HG03108 (cell line): ENCODE measurements around the gene ETFB.
"Not testable (repeated sequence)": the region's sequence is repeated elsewhere in the genome, so short reads cannot be mapped to it uniquely, and the experiment has no call there.

Experiments used
- ATAC-seq: cut with Tn5 transposase; IDR thresholded peaks from one replicate; pipeline ENCODE4 v1.9.1; 2021; ENCODE audit warnings: moderate library complexity; ENCODE audit not compliant: unreplicated experiment

ETFB gene

GRCh38 chr19:51365965-51366388 is at the start of gene ETFB:
ETFB (minus strand) TSS chr19:51366388; CDS start chr19:51366326, 62 bp downstream.
- no peak for ATAC-seq

DNA sequence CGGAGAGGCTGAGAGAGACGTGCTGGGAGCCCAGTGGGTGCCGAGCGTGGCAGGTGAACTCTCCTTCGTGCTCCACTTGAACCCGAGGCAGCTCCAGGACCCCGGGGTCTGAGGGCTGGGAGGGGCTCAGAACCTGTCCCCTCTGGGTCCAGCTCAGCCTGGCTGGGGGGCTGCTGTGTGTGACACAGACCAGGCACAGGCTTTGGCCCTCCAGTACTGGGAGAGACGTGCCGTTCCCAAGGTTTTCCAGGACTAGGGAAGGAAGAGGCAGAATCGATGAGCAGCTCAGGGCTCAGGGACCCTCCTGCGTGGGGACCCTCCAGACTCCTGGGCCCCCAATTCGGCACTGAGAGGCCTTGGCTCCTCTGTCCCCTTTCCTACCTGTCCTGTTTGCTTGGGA is 49.0 kb upstream of the ETFB start:
- no peak for ATAC-seq

DNA sequence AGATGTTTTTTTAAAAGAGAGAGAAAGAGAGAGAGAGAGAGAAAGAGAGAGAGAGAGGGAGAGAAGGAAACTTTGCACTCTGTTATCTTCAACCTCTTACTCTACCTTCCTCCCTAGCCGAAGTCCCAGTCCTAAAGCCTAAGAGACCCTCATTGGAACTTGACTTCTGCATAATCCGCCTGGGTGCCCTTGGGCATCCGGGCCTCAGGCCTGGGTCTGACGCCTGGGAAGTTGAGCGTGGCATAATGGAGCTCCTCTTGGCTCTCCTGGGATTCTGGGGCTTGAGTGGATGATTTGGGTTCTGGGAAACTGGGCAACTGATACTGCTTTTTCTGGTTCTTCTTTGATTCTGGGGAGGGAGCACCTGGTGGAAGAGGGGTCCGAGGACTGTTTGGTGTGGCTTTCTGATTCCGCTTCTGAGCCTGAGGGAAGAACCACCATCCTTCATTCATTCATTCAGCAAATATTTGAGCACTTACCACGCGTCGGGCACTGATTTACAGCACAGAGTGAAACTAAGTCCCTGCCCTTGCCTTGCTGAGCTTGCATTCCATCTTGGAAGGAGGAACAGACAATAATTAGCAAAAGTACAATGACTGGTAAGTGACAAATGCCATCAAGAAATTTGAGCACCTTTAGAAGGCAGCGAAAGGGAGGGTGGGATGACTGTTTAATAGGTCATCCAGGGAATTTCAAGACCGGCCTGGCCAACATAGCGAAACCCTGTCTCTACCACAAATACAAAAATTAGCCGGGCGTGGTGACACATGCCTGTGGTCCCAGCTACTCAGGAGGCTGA is 45.0 kb upstream of the ETFB start:
- no peak for ATAC-seq

- no peak for ATAC-seq
These were observed 41.4 kb upstream of the ETFB start for GRCh38 chr19:51407511-51408131.

- ATAC-seq = no peak
These were observed 35.9 kb upstream of the ETFB start for GRCh38 chr19:51402117-51402516.

- not testable (repeated sequence) for ATAC-seq
These were observed 33.7 kb upstream of the ETFB start for GRCh38 chr19:51399936-51400335.

- ATAC-seq = no peak
These were observed 33.0 kb upstream of the ETFB start for GRCh38 chr19:51399231-51399630.

GRCh38 chr19:51398096-51398704 is 32.0 kb upstream of the ETFB start:
- ATAC-seq = no peak

DNA sequence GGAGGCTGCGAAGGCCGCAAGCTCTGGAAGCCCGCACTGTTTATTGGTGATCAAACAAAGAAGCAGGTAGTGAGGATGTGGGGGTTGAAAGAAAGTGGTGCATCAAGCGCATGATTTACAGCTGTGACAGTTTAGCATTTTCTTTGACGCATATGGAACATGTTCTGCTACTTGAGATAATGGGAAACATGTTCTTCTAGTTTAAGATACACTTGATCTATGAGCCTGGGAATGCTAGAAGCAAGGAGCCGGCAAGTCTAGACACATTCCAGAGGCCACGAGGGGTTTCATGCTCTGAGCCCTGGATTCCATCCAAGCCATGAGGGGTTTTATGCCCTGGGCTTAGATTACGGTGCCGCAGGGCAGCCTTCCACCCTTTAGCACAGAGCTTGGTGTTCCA is 31.3 kb upstream of the ETFB start:
- ATAC-seq = not testable (repeated sequence)

GRCh38 chr19:51396175-51396574 is 30.0 kb upstream of the ETFB start:
- ATAC-seq = no peak

DNA sequence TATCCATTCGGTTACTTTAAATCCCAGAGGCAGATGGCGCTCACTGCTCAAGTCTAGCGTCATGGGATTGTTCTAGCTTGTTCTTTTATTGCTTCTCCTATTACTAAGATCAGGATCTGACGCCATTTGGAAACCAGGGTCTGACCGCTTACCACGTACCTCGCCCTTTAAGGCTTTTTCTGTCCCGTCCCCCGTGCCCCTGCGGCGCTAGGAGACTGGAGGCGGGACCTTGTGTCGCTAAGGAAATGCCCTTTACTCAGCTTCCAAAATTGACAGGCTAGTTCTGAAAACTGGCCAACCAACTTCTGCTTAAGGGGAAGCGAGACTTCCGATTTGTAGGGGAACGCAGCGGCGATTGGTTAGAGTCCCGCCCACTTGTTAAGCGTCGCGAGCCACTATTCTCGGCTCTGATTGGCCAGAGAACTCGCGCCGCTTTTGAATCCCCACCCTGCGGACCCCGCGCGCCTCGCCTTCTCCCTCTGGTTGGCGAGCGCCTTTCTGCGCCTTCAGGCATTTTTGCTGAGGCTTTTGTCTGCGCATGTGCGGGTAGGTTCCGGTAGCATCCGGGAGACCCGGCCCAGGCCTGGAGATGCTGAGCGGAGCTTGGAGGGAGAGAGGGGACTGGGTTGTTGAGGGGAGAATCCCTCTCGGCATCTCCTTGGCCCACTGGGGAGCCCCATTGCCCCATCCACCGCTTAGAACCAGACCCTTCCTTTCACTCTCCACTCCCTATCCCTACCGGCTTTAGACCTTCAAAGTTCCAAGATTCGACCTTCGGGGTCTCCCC is 28.1 kb upstream of the ETFB start:
- peak; percentile 85 for ATAC-seq

- no peak for ATAC-seq
These were observed 26.5 kb upstream of the ETFB start for GRCh38 chr19:51392701-51393100.

DNA sequence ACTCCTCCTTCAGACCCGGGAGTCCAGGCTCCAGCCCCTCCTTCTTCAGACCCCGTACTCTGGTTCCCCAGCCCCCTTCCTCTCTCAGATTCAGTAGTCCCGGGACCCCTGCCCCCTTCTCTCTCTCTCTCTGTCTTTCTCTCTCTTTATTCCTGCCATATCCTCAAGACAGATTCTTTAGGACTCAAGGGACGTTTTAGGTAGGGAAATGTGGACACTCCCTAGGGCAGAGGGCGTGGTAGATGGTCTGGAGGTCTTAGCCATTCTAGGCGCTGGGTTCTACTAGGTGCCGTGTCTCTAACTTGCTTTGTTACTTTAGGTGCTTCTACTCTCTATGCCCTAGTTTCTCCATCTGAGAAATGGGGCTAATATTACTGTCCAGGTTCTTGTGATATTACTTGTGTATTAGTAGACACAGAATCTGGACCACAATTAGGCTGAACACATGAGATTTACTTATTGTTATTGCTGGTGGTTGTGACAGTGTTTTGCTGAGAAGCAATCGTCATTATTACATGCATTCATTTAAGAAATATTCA is 25.0 kb upstream of the ETFB start:
- no peak for ATAC-seq

DNA sequence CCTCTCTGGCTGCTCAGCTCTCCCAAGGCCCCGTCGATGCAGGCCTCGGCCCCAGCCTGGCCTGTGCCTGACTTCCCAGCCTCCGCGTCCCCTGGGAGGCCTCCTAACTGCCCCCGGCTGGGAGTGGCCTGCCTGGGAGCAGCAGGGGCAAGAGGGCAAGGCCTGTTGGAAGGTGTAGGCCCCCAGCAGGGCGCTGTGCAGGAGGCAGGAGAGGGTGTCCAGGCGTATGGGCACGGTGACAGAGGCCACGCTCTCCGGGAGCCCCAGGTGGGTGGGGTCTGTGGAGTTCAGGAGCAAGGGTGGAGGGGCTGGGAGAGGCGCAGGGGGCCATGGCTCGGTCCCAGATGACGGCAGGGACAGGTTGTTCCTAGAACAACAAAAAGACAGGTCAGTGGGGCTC is 23.0 kb upstream of the ETFB start:
- no peak for ATAC-seq

DNA sequence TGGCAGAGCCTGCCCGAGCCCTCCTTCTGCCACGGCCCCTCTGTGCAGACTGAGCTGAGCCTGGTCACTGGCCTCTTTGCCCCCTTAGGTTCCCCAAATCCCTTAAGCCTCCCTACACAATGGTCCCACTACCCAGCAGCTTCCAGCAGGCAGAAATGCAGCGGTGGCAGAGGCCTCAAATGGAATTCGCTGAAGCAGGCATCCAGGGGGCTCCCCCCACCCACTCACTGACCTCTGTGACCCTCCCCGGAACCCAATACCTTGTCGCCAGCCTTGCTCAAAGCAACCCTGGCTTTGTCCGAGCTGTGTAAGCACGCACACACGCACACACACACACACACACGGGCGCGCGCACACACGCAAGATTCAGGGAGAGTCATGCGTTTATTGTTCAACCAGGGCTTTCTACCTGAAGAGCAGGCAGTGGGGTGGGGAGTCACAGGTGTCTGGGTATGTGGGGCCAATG is 21.8 kb upstream of the ETFB start, which contains the start of gene LIM2:
LIM2 (minus strand) TSS at position 51 of the 466 bp plus-strand sequence. CDS start 531 bp downstream, outside the sequence.
- no peak for ATAC-seq

- ATAC-seq = no peak
These were observed 20.8 kb upstream of the ETFB start for GRCh38 chr19:51386882-51387520.

DNA sequence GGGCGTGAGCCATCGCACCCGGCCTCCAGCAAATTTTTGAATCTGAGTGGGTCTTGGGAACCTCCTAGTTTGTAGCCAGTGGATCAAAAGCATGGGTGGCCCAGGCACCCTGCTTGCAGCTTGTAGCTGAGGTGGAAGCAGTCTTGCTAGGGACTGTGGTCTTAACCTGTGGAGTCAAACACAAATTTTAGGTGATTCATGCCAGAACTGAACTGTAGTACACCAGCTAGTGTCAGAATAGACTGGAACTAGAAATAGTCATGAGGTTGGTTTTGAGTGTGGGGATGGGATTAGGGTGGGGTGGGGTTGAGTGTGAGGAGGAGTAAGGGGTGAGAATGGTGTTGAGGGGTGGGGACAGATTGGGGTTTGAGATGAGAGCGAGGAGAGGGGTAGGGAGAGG is 15.8 kb upstream of the ETFB start:
- ATAC-seq = no peak

DNA sequence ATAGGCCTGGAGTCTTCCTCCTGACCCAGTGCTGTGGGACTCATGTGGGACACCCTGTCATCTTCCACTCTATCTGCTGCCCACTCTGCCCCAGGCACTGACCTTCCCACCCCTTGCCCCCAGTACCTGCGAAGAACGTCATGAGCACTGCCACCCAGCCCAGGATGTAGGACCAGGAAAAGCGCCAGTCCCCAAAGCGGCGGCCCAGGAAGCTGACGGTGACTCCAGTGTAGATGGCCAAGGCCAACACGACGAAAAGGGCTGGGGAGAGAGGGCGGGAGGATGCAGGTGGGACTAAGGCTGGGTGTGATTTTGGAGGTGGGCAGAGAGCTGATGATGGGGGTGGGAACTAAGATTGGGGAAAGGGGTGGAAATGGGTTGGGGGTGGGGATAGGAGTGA is 14.2 kb upstream of the ETFB start:
- no peak for ATAC-seq

DNA sequence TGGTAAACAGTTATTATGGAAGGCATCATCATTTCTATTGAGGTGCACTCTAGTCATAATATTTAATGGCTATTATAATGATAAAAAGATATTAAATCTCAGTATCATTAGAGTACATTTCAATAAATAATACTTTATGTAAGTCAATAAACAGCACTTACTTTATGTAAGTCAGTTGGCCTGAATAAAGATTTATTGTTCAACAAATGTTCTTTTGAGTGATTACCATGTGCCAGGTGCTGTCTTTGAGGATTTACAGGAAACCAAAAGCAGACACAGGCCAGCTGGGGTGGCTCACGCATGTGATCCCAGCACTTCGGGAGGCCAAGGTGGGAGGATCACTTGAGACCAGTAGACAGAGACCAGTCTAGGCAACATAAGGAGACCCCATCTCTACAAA is 11.2 kb upstream of the ETFB start:
- no peak for ATAC-seq

DNA sequence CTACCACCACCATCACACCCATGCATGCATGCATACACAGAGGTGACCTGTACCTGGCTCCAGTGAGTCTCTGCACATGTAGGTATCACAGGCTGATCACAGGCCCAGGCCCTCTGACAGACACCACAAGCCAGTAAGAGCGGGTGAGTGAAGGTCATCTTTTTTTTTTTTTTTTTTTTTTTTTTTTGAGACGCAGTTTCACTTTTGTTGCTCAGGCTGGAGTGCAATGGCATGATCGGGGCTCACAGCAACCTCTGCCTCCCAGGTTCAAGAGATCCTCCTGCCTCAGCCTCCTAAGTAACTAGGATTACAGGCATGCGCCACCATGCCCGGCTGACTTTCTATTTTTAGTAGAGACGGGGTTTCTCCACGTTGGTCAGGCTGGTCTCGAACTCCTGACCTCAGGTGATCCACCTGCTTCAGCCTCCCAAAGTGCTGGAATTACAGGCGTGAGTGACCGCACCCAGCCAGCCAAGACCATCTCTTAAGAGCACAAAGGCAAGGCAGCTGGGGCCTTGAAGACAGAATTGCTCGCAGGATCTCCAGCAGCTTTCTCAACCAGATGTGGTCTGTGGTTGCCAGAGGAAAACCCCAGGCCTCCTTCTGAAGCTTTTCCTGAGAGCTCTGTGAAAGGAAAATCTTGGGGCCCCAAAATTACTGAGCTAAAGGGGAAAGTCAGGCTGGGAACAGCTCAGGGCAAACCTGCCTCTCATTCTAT is 9.5 kb upstream of the ETFB start:
- no peak for ATAC-seq
